HG02885 (cell line): ENCODE measurements around the gene RPN2.
A peak's percentile ranks its signal among the peaks of the same experiment; 100 is the strongest.
"Not testable (repeated sequence)": the region's sequence is repeated elsewhere in the genome, so short reads cannot be mapped to it uniquely, and the experiment has no call there.

Experiments
- ATAC-seq: cut with Tn5 transposase; IDR thresholded peaks from one replicate; pipeline ENCODE4 v1.9.1; 2021; ENCODE audit warnings: mild to moderate bottlenecking; ENCODE audit not compliant: unreplicated experiment, poor library complexity

The RPN2 gene

DNA sequence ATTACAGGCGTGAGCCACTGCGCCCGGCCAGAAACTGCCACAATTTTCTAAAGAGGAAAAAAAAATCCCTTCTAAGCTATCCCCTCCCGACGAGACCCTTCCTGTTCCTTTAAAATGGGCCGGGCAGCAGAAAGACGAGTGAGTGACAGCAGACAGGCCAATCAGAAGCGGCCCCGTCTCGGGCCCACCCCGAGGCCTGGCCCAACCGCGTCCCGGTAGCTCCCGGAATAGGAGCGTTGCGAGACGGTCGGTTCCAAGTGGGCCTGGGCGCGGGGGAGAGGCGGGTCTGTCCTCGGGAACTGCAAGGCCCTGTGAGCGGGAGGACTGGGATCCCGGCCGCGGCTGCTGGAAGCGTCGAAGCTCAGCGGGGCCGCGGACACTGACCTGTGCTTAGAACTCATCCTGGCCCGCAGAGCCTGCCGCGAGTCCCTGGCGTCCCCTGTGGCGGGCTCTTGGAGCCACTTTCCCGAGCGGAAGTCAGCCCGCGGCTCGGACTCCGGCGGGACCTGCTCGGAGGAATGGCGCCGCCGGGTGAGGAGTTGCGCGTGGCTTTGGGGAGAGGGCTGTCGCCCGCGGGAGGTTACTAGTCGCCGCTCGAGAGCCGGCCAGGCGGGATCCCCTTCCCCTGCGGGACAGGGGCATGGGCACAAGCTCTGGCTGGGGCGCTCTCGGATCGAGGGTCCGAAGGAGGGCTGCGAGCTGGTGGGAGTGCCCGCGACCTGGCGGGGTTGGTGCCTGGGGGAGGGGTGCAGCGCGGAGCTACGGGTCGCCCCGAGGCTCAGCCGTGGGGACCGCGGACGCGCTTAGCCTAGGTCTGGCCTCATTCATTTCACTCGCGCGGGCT, at the start of gene RPN2, which contains the start of gene MROH8:
Gene RPN2 (plus strand): TSS at position 492 of the 844 bp plus-strand sequence. CDS start 27 bp downstream, at position 519.
Gene MROH8 (minus strand): TSS at position 710 of the 844 bp plus-strand sequence.
- peak; percentile 93 for ATAC-seq

DNA sequence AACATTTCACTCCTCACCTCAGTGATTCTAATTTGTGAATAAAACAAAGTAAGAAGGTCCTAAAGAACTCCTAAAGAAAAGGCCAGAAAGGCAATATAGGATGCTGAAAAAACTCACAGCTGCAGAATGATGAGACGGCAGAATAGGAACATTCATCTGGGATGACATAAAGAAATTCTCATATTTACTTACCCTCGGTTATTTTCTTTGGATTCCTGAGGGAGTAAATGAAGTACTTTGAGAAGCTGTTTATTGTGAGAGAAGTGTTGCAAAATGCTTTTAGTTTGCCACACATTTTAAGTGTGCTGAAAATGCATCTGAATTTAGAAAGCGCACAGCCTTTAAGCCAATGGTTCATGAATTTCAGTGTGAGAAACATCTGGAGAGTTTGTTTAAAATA, 47.6 kb upstream of the RPN2 start:
- no peak for ATAC-seq

DNA sequence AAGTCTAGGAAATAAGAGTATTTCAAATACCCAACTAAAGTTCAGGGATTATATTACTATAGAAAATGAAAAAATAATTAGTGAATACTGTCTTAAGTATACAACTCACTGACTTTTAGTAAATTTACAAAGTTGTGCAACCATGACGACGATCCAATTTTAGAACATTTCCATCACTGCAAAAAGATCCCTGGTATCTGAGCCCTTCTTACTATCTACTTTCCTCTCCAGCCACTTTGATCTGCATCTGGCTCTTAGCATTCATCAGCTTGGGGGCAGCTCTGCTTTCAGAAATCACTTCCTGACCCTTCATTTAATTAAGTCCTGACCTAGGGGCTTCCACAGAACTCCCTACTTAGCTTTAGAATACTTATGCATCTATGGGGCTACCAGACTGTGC, 45.2 kb upstream of the RPN2 start:
- ATAC-seq = no peak

DNA sequence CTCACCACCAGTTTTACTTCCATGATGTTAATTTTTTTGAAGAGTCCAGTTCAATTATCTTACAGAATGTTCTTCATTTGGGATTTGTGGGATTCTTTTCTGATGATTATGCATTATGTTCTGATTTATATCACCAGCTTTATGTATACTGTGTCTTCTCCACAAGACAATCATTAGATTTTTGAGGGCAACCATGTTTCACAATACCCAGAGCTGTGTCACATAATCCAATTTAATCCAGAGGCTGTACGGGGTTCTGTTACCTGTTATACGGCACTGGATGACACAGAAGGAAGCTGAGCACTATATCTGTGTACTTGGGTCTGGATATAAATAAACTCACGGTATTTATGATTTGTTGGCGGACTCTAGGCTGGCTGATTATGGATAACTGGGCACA, 41.6 kb upstream of the RPN2 start:
- no peak for ATAC-seq

DNA sequence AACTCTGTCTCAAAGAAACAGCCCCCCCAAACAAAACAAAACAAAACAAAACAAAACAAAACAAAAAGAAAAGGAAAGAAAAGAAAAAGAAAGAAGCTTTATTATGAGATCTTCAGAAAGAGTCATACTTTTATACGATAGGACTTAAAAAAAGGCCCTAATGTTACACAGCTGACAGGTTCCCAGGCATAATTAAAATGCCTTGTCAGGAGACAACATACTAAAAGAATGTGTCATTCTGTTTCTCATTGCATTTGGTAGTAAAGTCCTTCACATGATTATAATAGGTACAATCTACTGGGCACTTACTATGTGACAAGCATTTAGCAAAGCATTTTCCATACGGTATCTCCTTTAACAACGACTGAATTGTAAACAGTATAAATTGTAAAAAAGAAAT, 36.4 kb upstream of the RPN2 start:
- ATAC-seq = no peak

DNA sequence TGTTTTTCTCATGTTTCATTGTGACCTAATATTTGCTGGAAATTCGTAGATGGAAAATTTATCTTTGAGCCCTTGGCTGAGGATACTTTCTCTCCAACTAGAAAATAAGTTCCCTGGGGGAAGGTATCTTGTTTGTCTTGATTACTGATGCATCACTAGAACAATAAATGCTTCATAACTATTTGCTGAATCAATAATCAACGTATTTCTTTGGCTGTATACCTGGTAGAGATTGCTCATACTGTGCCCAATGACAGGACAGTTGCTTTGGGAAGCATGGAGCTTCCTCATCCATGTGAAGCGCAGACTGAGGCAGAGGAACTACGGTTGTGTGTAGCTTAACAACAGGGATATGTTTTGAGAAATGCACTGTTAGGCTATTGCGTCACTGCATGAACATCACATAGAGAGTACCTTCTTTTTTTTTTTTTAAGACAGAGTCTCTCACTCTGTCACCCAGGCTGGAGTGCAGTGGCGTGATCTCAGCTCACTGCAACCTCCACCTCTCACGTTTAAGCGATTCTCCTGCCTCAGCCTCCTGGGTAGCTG, 34.2 kb upstream of the RPN2 start:
- ATAC-seq = no peak

- ATAC-seq = no peak
These were observed 31.9 kb upstream of the RPN2 start for GRCh38 chr20:37147250-37147649.

GRCh38 chr20:37150864-37151263, 28.3 kb upstream of the RPN2 start:
- ATAC-seq = not testable (repeated sequence)

DNA sequence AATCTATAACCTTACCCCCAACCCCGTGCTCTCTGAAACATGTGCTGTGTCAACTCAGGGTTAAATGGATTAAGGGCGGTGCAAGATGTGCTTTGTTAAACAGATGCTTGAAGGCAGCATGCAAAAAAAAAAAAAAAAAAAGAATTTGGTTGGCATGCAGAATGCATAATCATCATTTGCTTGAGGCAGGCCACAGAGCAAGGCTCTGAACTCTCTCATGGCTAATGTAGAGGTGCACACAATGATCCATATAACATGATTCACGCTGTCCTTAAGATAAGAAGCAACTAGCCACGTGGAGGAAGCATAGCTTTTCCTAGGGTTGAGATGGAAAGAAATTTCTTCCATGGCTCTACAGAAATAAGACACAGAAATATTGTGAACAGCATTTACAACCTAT, 27.6 kb upstream of the RPN2 start:
- no peak for ATAC-seq

- no peak for ATAC-seq
These were observed 26.8 kb upstream of the RPN2 start for GRCh38 chr20:37152284-37152683.

DNA sequence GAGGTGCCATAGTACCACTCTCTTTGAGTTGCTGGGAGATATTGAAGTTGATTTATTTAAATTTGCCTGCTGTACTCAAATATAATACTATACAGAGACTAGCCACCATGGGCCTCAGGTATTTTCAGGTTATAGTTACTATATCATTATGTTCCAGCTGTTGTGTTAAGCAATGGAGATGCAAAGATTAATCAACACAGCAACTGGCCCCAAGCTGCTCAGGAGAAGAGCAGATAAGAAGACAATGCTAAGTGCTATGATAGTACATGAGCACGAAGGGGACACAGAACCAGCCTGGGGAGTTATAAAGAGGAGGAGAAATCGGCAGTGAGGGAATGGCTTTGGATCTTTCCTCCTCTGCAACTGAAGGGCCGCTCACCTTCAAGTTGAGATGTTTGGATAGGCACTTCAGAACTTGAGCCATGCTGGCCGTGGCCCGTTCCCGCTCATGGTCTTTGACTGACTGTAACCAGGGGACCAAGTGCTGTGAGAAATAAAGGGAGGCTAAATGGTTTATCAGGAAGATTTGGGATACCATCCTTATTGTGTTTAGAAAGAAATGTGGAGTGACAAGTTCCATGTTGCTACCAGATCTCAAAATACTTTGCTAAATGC, 24.3 kb upstream of the RPN2 start:
- no peak for ATAC-seq

DNA sequence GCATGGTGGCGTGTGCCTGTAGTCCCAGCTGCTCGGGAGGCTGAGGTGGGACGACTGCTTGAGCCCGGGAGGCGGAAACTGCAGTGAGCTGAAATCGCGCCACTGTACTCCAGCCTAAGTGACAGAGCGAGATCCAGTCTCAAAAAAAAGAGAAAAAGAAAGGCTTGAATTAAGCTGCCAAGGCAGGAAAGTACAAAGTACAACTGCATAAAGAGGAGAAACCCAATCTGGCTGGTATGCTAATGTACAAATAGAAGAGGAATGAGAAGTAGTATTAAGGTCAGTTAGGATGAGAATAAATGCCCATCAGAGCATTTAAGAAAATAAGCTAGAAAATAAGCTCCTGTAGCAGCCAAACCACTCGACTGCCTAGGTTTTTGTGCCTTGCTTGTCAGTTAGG, 23.1 kb upstream of the RPN2 start:
- no peak for ATAC-seq

- ATAC-seq = no peak
These were observed 20.9 kb upstream of the RPN2 start for GRCh38 chr20:37158248-37158647.

DNA sequence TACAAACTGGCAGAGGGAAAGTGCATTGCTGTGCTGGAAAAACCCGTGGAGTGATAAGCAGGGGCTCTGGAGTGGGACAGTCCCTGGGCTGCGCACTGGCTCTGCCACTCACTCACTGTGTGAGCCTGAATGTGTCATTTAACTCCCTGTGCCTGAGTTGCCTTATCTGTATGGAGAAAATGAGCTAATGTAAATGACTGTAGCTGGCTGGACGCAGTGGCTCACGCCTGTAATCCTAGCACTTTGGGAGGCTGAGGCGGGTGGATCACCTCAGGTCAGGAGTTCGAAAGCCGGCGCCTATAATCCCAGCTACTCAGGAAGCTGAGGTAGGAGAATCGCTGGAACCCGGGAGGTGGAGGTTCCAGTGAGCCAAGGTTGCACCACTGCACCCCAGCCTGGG, 18.4 kb upstream of the RPN2 start:
- ATAC-seq = no peak

GRCh38 chr20:37161830-37162549, 17.1 kb upstream of the RPN2 start:
- no peak for ATAC-seq

GRCh38 chr20:37162646-37163045, 16.5 kb upstream of the RPN2 start:
- no peak for ATAC-seq

GRCh38 chr20:37163832-37164554, 15.1 kb upstream of the RPN2 start:
- ATAC-seq = no peak

GRCh38 chr20:37165031-37165430, 14.1 kb upstream of the RPN2 start:
- no peak for ATAC-seq

DNA sequence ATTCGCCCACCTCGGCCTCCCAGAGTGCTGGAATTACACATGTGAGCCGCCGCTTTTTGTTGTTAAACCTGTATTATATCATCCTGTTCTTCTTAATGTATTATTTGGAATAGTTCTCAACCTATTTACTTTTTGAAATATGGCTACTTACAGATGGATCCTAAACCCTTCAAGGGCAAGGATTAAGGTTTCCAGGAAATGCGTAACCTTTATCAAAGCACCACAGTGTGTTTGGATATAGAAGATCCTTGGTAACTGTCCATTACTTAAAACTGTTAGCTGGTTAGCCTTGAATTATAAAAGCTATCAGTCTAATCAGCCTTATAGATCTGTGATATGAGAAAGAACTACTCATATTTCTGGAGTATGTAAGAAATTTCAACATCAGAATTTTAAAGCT, 12.3 kb upstream of the RPN2 start:
- ATAC-seq = no peak

DNA sequence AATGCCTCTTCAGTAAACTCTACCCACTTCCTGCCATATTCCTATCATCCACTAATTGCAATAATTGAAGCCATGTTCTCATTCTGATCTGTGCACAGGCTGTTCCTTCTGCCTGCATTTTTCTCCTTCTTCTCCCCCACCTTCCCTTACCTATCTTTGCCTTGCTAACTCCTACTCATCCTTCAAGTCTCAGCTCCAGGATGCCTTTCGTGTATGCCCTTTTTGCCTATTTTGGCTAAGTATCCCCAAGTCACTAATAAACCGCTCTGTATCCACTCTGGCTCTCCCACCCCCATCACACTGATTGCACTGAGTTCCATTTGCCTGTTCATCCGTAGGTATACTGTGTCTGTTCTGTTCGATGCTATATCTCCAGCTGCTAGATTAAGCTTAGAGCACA, 6.3 kb upstream of the RPN2 start:
- ATAC-seq = no peak
